Chondrocyte (in vitro differentiated cells): ENCODE results near the gene MLN. TPM values are rescaled to one million over a fixed set of nuclear protein-coding genes. Genes with fewer than 3 reads are reported as not detected.

Experiments
- DNase-seq: peaks from one replicate; pipeline ENCODE4 v3.0.0; 2021; ENCODE audit warnings: mixed read lengths, low spot score
- H3K27ac Mint-ChIP-seq: one replicate; pipeline ENCODE4 v1.8.0; 2021; ENCODE audit warnings: mild to moderate bottlenecking, moderate library complexity, mixed read lengths; ENCODE audit not compliant: unreplicated experiment
- H3K27me3 Mint-ChIP-seq: 2 replicates; pipeline ENCODE4 v1.8.0; 2021; ENCODE audit warnings: low read depth, mixed read lengths
- H3K36me3 Mint-ChIP-seq: 2 replicates; pipeline ENCODE4 v1.8.0; 2021; ENCODE audit warnings: low read depth, mixed read lengths
- H3K4me1 Mint-ChIP-seq: 2 replicates; pipeline ENCODE4 v1.8.0; 2021; ENCODE audit warnings: low read depth, mild to moderate bottlenecking, mixed read lengths
- H3K4me3 Mint-ChIP-seq: one replicate; pipeline ENCODE4 v1.8.0; 2021; ENCODE audit warnings: mild to moderate bottlenecking, moderate library complexity, mixed read lengths; ENCODE audit not compliant: unreplicated experiment
- H3K9me3 Mint-ChIP-seq: 2 replicates; pipeline ENCODE4 v1.8.0; 2021; ENCODE audit warnings: low read depth, mixed read lengths
- total RNA-seq: library from RNA; stranded (reverse); gene quantifications from 3 replicates; pipeline ENCODE4 v1.2.1, GENCODE V29; 2021
- TF ChIP-seq, protein P1 (sequence below): fragments of 200-600 bp; sonication (generic); IDR thresholded peaks from 2 replicates; pipeline ENCODE4 v1.5.0; 2021; ENCODE audit warnings: antibody characterized with exemption, mild to moderate bottlenecking, moderate library complexity

Gene MLN
- total RNA-seq, 1 donor from 2014 or later, result not detected

DNA sequence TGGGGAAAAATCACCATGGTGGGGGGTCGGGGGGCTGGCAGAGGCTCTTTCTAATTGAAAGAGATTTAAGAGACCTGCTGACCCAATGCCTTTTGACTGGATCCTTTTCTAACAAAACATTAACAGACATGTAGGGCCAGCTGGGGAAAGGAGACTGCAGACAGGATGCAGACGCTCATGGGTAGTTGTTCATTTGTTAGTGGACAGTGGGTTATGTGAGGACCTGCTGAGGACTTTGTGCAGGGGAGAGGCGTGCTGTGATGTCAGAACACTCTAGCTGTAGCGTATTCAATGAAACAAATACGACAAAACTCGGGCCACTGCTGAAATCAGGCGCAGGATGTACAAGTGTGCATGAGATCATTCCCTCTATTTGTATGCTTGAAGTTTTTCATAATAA lies 58.3 kb downstream of the MLN start:
- H3K4me3 Mint-ChIP-seq, result peak overlapping the region; percentile 67
- DNase-seq, result no peak
- TF ChIP-seq, protein P1, sequence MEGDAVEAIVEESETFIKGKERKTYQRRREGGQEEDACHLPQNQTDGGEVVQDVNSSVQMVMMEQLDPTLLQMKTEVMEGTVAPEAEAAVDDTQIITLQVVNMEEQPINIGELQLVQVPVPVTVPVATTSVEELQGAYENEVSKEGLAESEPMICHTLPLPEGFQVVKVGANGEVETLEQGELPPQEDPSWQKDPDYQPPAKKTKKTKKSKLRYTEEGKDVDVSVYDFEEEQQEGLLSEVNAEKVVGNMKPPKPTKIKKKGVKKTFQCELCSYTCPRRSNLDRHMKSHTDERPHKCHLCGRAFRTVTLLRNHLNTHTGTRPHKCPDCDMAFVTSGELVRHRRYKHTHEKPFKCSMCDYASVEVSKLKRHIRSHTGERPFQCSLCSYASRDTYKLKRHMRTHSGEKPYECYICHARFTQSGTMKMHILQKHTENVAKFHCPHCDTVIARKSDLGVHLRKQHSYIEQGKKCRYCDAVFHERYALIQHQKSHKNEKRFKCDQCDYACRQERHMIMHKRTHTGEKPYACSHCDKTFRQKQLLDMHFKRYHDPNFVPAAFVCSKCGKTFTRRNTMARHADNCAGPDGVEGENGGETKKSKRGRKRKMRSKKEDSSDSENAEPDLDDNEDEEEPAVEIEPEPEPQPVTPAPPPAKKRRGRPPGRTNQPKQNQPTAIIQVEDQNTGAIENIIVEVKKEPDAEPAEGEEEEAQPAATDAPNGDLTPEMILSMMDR, result no peak
- peaks cover 46% of the 10 kb centered on the region for H3K4me1 Mint-ChIP-seq
- no peaks in the 10 kb centered on the region for H3K27me3 Mint-ChIP-seq
- no peaks in the 10 kb centered on the region for H3K36me3 Mint-ChIP-seq
- peak overlapping the region; percentile 95 for H3K27ac Mint-ChIP-seq
- H3K9me3 Mint-ChIP-seq, result no peaks in the 10 kb centered on the region

DNA sequence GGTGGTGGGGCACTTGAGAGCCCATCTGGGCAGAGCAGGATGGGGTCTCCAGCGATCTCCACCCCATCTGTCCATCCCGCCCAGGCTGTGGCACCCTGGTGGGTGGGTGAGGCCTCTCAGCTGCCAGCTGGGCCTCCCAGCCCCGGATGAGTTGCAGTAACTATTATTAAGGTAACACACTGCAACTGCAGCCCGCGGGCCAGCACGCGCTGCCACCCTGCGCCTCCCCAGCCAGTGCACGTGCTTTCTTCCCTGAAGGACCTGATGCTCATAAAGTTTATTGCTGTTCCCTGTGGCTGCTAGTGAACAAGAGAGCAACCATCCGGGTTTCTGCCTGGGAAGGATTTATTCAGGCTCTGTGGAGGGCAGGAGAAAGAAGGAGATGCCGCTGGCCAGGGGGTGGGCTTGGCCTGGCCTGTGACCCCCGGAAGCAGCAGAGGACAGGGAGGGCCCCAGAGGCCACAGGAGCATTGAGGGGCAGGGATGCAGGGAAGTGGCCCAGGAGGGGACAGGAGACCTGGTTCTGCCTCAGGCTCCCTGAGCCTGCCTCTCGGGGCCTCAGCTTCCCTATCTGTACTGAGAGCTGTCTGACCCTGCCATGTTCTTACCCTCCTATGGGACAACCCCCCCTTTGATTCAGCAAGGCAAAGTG lies 58.8 kb downstream of the MLN start:
- peak overlapping the region; percentile 95 for H3K27ac Mint-ChIP-seq
- no peaks in the 10 kb centered on the region for H3K27me3 Mint-ChIP-seq
- H3K4me1 Mint-ChIP-seq, result peaks cover 48% of the 10 kb centered on the region
- no peaks in the 10 kb centered on the region for H3K9me3 Mint-ChIP-seq
- TF ChIP-seq, protein P1, result no peak
- no peaks in the 10 kb centered on the region for H3K36me3 Mint-ChIP-seq
- DNase-seq, result no peak
- peak overlapping the region; percentile 67 for H3K4me3 Mint-ChIP-seq

Other genes starting within 250 kb of the MLN start
- gene BAK1, start 223.7 kb downstream of the MLN start, total RNA-seq, result 21.9 to 26.9 TPM (median 26.0 TPM) in 3 replicates
- 10.0 to 24.8 TPM (median 11.0 TPM) in 3 replicates for gene ITPR3, start 182.7 kb downstream of the MLN start, total RNA-seq
- 64.5 to 80.2 TPM (median 67.6 TPM) in 3 replicates for gene UQCC2, start 92.3 kb downstream of the MLN start, total RNA-seq
- 6.1 to 9.0 TPM (median 6.5 TPM) in 3 replicates for gene IP6K3, start 57.1 kb downstream of the MLN start, total RNA-seq
- gene LEMD2, start 14.9 kb downstream of the MLN start, total RNA-seq, result 57.3 to 61.6 TPM (median 60.1 TPM) in 3 replicates